ENCODE data around the gene ZBTB20. TPM values are rescaled to one million over a fixed set of nuclear protein-coding genes. Genes with fewer than 3 reads are reported as not detected.

The ZBTB20 gene
- total and polyA plus RNA-seq, 2 donors from 2014 or later = 0.99 to 142 TPM

GRCh38 chr3:114902691-114903101 lies 244.4 kb downstream of the ZBTB20 start:
- H3K36me3 ChIP-seq (ENCODE audit: control insufficient read depth in 2 of 3, insufficient read depth in 3 of 3, low read length in 3 of 3) = no peaks in the 10 kb centered on the region
- H3K27me3 ChIP-seq (ENCODE audit: control insufficient read depth, insufficient read depth, low read length) = no peaks in the 10 kb centered on the region
- peaks cover 4 to 33% (median 13%) of the 10 kb centered on the region in 3 donors for H3K4me1 ChIP-seq (ENCODE audit: control insufficient read depth in 2 of 3, insufficient read depth in 2 of 3, low read depth in 1 of 3, low read length in 3 of 3)
- intact Hi-C loops (cut with DNase I) = no loop called here
- no peaks in the 10 kb centered on the region for H3K9me3 ChIP-seq (ENCODE audit: control insufficient read depth in 2 of 3, insufficient read depth in 1 of 3, low read length in 3 of 3)
- TF ChIP-seq CTCF (IDR thresholded peaks at IDR 0.05; ENCODE audit: borderline replicate concordance, extremely low read depth, insufficient read depth) = no peak
- no peak for FAIRE-seq
- H3K9ac ChIP-seq (ENCODE audit: low read length in 3 of 3) = no peak overlapping the region
- peak overlapping the region in 2 of 3 donors; percentile 16 to 36 for H3K4me3 ChIP-seq (ENCODE audit: low read length in 3 of 3)
- DNase-seq = peak in 3 of 5 donors; percentile 32 to 70 (median 66)
- H3K27ac ChIP-seq (ENCODE audit: low read depth in 2 of 2, low read length in 2 of 2) = peak overlapping the region; percentile 65 to 74

- no peak for TF ChIP-seq CTCF (IDR thresholded peaks at IDR 0.05; ENCODE audit: borderline replicate concordance, extremely low read depth, insufficient read depth)
- intact Hi-C loops (cut with DNase I) = no loop called here
- Histone ChIP-seq H3K27me3 (ENCODE audit: control insufficient read depth, insufficient read depth, low read length) (no peaks in the 10 kb centered on the region), H3K36me3 (ENCODE audit: control insufficient read depth in 2 of 3, insufficient read depth in 3 of 3, low read length in 3 of 3) (no peaks in the 10 kb centered on the region), H3K4me1 (ENCODE audit: control insufficient read depth in 2 of 3, insufficient read depth in 2 of 3, low read depth in 1 of 3, low read length in 3 of 3) (peaks cover 4 to 33% (median 13%) of the 10 kb centered on the region in 3 donors), H3K9ac (ENCODE audit: low read length in 3 of 3) (peak overlapping the region in 2 of 3 donors; percentile 0 to 13), H3K9me3 (ENCODE audit: control insufficient read depth in 2 of 3, insufficient read depth in 1 of 3, low read length in 3 of 3) (no peaks in the 10 kb centered on the region), H3K4me3 (ENCODE audit: low read length in 3 of 3) (peak overlapping the region in 2 of 3 donors; percentile 15 to 47), H3K27ac (ENCODE audit: low read depth in 2 of 2, low read length in 2 of 2) (peak overlapping the region; percentile 17 to 51)
- DNase-seq (no peak), FAIRE-seq (no peak)
These were observed 246.2 kb downstream of the ZBTB20 start for GRCh38 chr3:114900908-114901307.

GRCh38 chr3:114899186-114899931 lies 247.7 kb downstream of the ZBTB20 start:
- no peaks in the 10 kb centered on the region for H3K36me3 ChIP-seq (ENCODE audit: control insufficient read depth in 2 of 3, insufficient read depth in 3 of 3, low read length in 3 of 3)
- peak overlapping the region; percentile 51 to 74 for H3K27ac ChIP-seq (ENCODE audit: low read depth in 2 of 2, low read length in 2 of 2)
- no peaks in the 10 kb centered on the region for H3K9me3 ChIP-seq (ENCODE audit: control insufficient read depth in 2 of 3, insufficient read depth in 1 of 3, low read length in 3 of 3)
- FAIRE-seq (no peak), DNase-seq (peak in 4 of 5 donors; percentile 66 to 87 (median 78))
- peak overlapping the region in 1 of 3 donors; percentile 46 for H3K4me3 ChIP-seq (ENCODE audit: low read length in 3 of 3)
- no peak for TF ChIP-seq CTCF (IDR thresholded peaks at IDR 0.05; ENCODE audit: borderline replicate concordance, extremely low read depth, insufficient read depth)
- peaks cover 4 to 29% (median 13%) of the 10 kb centered on the region in 3 donors for H3K4me1 ChIP-seq (ENCODE audit: control insufficient read depth in 2 of 3, insufficient read depth in 2 of 3, low read depth in 1 of 3, low read length in 3 of 3)
- H3K27me3 ChIP-seq (ENCODE audit: control insufficient read depth, insufficient read depth, low read length) = no peaks in the 10 kb centered on the region
- intact Hi-C loops (cut with DNase I) = no loop called here
- peak overlapping the region in 1 of 3 donors; percentile 41 for H3K9ac ChIP-seq (ENCODE audit: low read length in 3 of 3)

All from kidney (tissue), 14 donors.